Neuronal stem cell (in vitro differentiated cells): ENCODE measurements around the gene ACTL6B.
"Not testable (repeated sequence)": the region's sequence is repeated elsewhere in the genome, so short reads cannot be mapped to it uniquely, and the experiment has no call there.

Experiments used
- DNase-seq: peaks from one replicate; pipeline ENCODE4 v3.0.0-alpha.2; 2013; ENCODE audit warnings: low spot score
- H2AFZ ChIP-seq: one replicate; pipeline ENCODE4 v1.6.1; 2013; ENCODE audit warnings: mild to moderate bottlenecking, low read length, inconsistent platforms
- H2AK5ac ChIP-seq: 2 replicates; pipeline ENCODE4 v1.6.1; 2013; ENCODE audit warnings: low read depth, mild to moderate bottlenecking, inconsistent platforms, low read length, moderate library complexity, mixed read lengths
- H2BK120ac ChIP-seq: 2 replicates; pipeline ENCODE4 v1.6.1; 2013; ENCODE audit warnings: low read depth, mild to moderate bottlenecking, inconsistent platforms, low read length, moderate library complexity, mixed read lengths
- H2BK12ac ChIP-seq: one replicate; pipeline ENCODE4 v1.6.1; 2013; ENCODE audit warnings: low read length, inconsistent platforms
- H2BK15ac ChIP-seq: 2 replicates; pipeline ENCODE4 v1.6.1; 2013; ENCODE audit warnings: mild to moderate bottlenecking, low read length, inconsistent platforms, mixed read lengths
- H2BK5ac ChIP-seq: one replicate; pipeline ENCODE4 v1.6.1; 2013; ENCODE audit warnings: inconsistent platforms, mild to moderate bottlenecking, low read length, moderate library complexity
- H3K14ac ChIP-seq: one replicate; pipeline ENCODE4 v1.6.1; 2013; ENCODE audit warnings: low read length, inconsistent platforms
- H3K18ac ChIP-seq: 2 replicates; pipeline ENCODE4 v1.6.1; 2013; ENCODE audit warnings: low read length, inconsistent platforms
- H3K23ac ChIP-seq: 2 replicates; pipeline ENCODE4 v1.6.1; 2013; ENCODE audit warnings: low read depth, mild to moderate bottlenecking, mixed read lengths, low read length, inconsistent platforms; ENCODE audit not compliant: poor library complexity
- H3K27ac ChIP-seq: replicated peaks from 3 replicates; pipeline ENCODE4 v1.5.1; 2013; ENCODE audit warnings: low read length, inconsistent platforms
- H3K27me3 ChIP-seq, 3 experiments: 2 replicates each; pipeline ENCODE4 v1.6.1; 2013; ENCODE audit warnings: low read length in 3 of 3, mild to moderate bottlenecking in 2 of 3, inconsistent platforms in 1 of 3, low read depth in 1 of 3, mixed read lengths in 1 of 3, moderate library complexity in 1 of 3; ENCODE audit not compliant: control insufficient read depth in 3 of 3, insufficient read depth in 3 of 3
- H3K36me3 ChIP-seq, 2 donors: replicated peaks in 1 of 2; 2 replicates each; pipeline ENCODE4 v1.6.1; 2013; ENCODE audit warnings: low read length in 2 of 2; ENCODE audit not compliant: control insufficient read depth in 2 of 2, insufficient read depth in 2 of 2
- H3K4ac ChIP-seq: 2 replicates; pipeline ENCODE4 v1.6.1; 2013; ENCODE audit warnings: inconsistent platforms, mild to moderate bottlenecking, low read length, moderate library complexity
- H3K4me1 ChIP-seq, 2 donors: 1 replicate in 1 of 2; 2 replicates in 1 of 2; pipeline ENCODE4 v1.6.1; 2013; ENCODE audit warnings: low read length in 2 of 2, low read depth in 1 of 2; ENCODE audit not compliant: control insufficient read depth in 2 of 2, insufficient read depth in 1 of 2
- H3K4me2 ChIP-seq: one replicate; pipeline ENCODE4 v1.6.1; 2013; ENCODE audit warnings: mild to moderate bottlenecking, low read length, inconsistent platforms; ENCODE audit not compliant: insufficient read depth, poor library complexity, severe bottlenecking
- H3K4me3 ChIP-seq, 2 donors: 2 replicates each; pipeline ENCODE4 v1.5.1; 2013; ENCODE audit warnings: low read length in 2 of 2, mild to moderate bottlenecking in 2 of 2, inconsistent platforms in 1 of 2, moderate library complexity in 1 of 2
- H3K79me1 ChIP-seq: one replicate; pipeline ENCODE4 v1.6.1; 2013; ENCODE audit warnings: low read depth, mild to moderate bottlenecking, inconsistent platforms, low read length, moderate library complexity
- H3K9ac ChIP-seq: one replicate; pipeline ENCODE4 v1.6.1; 2013; ENCODE audit warnings: mild to moderate bottlenecking, low read depth, low read length, inconsistent platforms; ENCODE audit not compliant: poor library complexity
- H3K9me3 ChIP-seq, 2 donors: replicated peaks in 1 of 2; 2 replicates each; pipeline versions ENCODE3 to v1.6.1; 2013; ENCODE audit warnings: low read length in 2 of 2, mild to moderate bottlenecking in 2 of 2, inconsistent platforms in 1 of 2, low read depth in 1 of 2, mixed read lengths in 1 of 2, moderate library complexity in 1 of 2; ENCODE audit not compliant: control insufficient read depth in 2 of 2, insufficient read depth in 1 of 2
- H4K8ac ChIP-seq: one replicate; pipeline ENCODE4 v1.6.1; 2013; ENCODE audit warnings: low read depth, mild to moderate bottlenecking, inconsistent platforms, low read length, moderate library complexity
- H4K91ac ChIP-seq: one replicate; pipeline ENCODE4 v1.6.1; 2013; ENCODE audit warnings: low read length, low read depth, mild to moderate bottlenecking, inconsistent platforms; ENCODE audit not compliant: poor library complexity
- WGBS, 2 donors: extraction: QIAGEN DNeasy Blood & Tissue Kit; methylation state at CpG; one replicate each; pipeline ENCODE4 v1.1.7; 2013; ENCODE audit warnings: missing lambda C conversion rate in 2 of 2, mixed read lengths in 1 of 2; ENCODE audit not compliant: insufficient read length in 2 of 2, insufficient replicate concordance in 1 of 2; ENCODE audit errors: extremely low coverage in 2 of 2; 5-methylcytosine and 5-hydroxymethylcytosine counted together

The ACTL6B gene

GRCh38 chr7:100668069-100668449 is 11.8 kb upstream of the ACTL6B start:
- no peak overlapping the region for H3K18ac ChIP-seq
- DNase-seq: no peak
- no peak overlapping the region for H3K23ac ChIP-seq
- no peak overlapping the region for H3K4me2 ChIP-seq
- no peak overlapping the region for H2AK5ac ChIP-seq
- no peak overlapping the region for H2BK120ac ChIP-seq
- no peak overlapping the region for H3K4ac ChIP-seq
- H4K91ac ChIP-seq: no peak overlapping the region
- H3K27me3 ChIP-seq: peaks cover 0 to 2% (median 0%) of the 10 kb centered on the region in 3 experiments
- no peak overlapping the region for H2BK12ac ChIP-seq
- no peak overlapping the region for H3K14ac ChIP-seq
- no peak overlapping the region for H3K27ac ChIP-seq
- no peak overlapping the region for H2AFZ ChIP-seq
- no CpG with 5 or more reads among the region's 2 CpGs for WGBS, 2 donors
- no peaks in the 10 kb centered on the region for H3K4me1 ChIP-seq
- H3K4me3 ChIP-seq: no peak overlapping the region
- no peaks in the 10 kb centered on the region for H3K9me3 ChIP-seq
- no peak overlapping the region for H2BK15ac ChIP-seq
- no peak overlapping the region for H2BK5ac ChIP-seq
- no peaks in the 10 kb centered on the region for H3K79me1 ChIP-seq
- H3K9ac ChIP-seq: no peak overlapping the region
- H3K36me3 ChIP-seq: no peaks in the 10 kb centered on the region
- H4K8ac ChIP-seq: no peak overlapping the region

- Histone ChIP-seq H3K4ac (no peak overlapping the region), H2AFZ (no peak overlapping the region)
These were observed 11.3 kb upstream of the ACTL6B start for GRCh38 chr7:100667331-100668068.

GRCh38 chr7:100665168-100665726 is 9.0 kb upstream of the ACTL6B start:
- H2AFZ ChIP-seq: no peak overlapping the region
- H2BK5ac ChIP-seq: no peak overlapping the region
- no peak overlapping the region for H3K9ac ChIP-seq
- no peak overlapping the region for H2AK5ac ChIP-seq
- WGBS, 2 donors: no CpG with 5 or more reads among the region's 5 CpGs
- no peak for DNase-seq
- no peak overlapping the region for H4K8ac ChIP-seq
- no peak overlapping the region for H2BK12ac ChIP-seq
- H3K4me1 ChIP-seq: no peaks in the 10 kb centered on the region
- H3K27ac ChIP-seq: no peak overlapping the region
- no peak overlapping the region for H3K14ac ChIP-seq
- H3K9me3 ChIP-seq: no peaks in the 10 kb centered on the region
- H3K27me3 ChIP-seq: peaks cover 0 to 2% (median 0%) of the 10 kb centered on the region in 3 experiments
- H4K91ac ChIP-seq: no peak overlapping the region
- no peak overlapping the region for H3K4ac ChIP-seq
- H3K4me2 ChIP-seq: no peak overlapping the region
- no peaks in the 10 kb centered on the region for H3K36me3 ChIP-seq
- no peak overlapping the region for H3K4me3 ChIP-seq
- H2BK15ac ChIP-seq: no peak overlapping the region
- H3K18ac ChIP-seq: no peak overlapping the region
- H3K23ac ChIP-seq: no peak overlapping the region
- H3K79me1 ChIP-seq: no peaks in the 10 kb centered on the region
- no peak overlapping the region for H2BK120ac ChIP-seq

More at GRCh38 chr7:100667331-100668068, 11.3 kb upstream of the ACTL6B start:
- Histone ChIP-seq H3K18ac (no peak overlapping the region), H2AK5ac (no peak overlapping the region), H2BK12ac (no peak overlapping the region), H3K4me3 (no peak overlapping the region), H3K14ac (no peak overlapping the region), H3K9me3 (no peaks in the 10 kb centered on the region), H3K27me3 (peaks cover 0 to 2% (median 0%) of the 10 kb centered on the region in 3 experiments), H3K36me3 (no peaks in the 10 kb centered on the region), H3K27ac (no peak overlapping the region), H2BK15ac (no peak overlapping the region), H3K79me1 (no peaks in the 10 kb centered on the region), H3K9ac (no peak overlapping the region), H3K4me1 (no peaks in the 10 kb centered on the region), H2BK120ac (no peak overlapping the region), H3K4me2 (no peak overlapping the region), H2BK5ac (no peak overlapping the region), H4K91ac (no peak overlapping the region), H4K8ac (no peak overlapping the region), H3K23ac (no peak overlapping the region)
- WGBS, 2 donors: no CpG with 5 or more reads among the region's 16 CpGs
- DNase-seq: no peak

- H4K91ac ChIP-seq, H2AFZ ChIP-seq, H2BK12ac ChIP-seq, H3K36me3 ChIP-seq, DNase-seq, H3K14ac ChIP-seq, H3K9me3 ChIP-seq, H3K79me1 ChIP-seq, H3K4me3 ChIP-seq, H2BK120ac ChIP-seq, H2BK5ac ChIP-seq, H3K4me1 ChIP-seq, H2BK15ac ChIP-seq, H3K27ac ChIP-seq, H3K27me3 ChIP-seq, H4K8ac ChIP-seq, H3K18ac ChIP-seq, H3K9ac ChIP-seq, H2AK5ac ChIP-seq, H3K4me2 ChIP-seq, H3K23ac ChIP-seq, H3K4ac ChIP-seq: not testable (repeated sequence)
- WGBS, 2 donors: no CpG with 5 or more reads among the region's 12 CpGs
These were observed 6.0 kb upstream of the ACTL6B start for GRCh38 chr7:100662194-100662776.
